ENCODE measurements around the gene PSMA3.

The PSMA3 gene

DNA sequence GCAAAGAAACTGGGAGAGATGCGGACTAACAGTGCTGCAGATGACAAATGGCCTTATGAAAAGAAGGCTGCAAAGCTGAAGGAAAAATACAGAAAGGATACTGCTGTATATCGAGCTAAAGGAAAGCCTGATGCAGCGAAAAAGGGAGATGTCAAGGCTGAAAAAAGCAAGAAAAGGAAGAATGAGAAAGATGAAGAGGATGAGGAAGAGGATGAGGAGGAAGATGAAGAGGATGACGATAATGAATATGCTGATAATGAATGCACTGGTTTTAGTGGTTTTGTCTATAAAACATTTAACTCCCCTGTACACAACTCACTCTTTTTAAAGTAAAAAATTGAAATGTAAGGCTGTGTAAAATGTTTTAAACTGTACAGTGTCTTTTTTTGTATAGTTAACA, 40.5 kb downstream of the PSMA3 start:
- TF ChIP-seq, protein P1, sequence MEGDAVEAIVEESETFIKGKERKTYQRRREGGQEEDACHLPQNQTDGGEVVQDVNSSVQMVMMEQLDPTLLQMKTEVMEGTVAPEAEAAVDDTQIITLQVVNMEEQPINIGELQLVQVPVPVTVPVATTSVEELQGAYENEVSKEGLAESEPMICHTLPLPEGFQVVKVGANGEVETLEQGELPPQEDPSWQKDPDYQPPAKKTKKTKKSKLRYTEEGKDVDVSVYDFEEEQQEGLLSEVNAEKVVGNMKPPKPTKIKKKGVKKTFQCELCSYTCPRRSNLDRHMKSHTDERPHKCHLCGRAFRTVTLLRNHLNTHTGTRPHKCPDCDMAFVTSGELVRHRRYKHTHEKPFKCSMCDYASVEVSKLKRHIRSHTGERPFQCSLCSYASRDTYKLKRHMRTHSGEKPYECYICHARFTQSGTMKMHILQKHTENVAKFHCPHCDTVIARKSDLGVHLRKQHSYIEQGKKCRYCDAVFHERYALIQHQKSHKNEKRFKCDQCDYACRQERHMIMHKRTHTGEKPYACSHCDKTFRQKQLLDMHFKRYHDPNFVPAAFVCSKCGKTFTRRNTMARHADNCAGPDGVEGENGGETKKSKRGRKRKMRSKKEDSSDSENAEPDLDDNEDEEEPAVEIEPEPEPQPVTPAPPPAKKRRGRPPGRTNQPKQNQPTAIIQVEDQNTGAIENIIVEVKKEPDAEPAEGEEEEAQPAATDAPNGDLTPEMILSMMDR (conservative IDR thresholded peaks at IDR 0.05; ENCODE audit: low read length), result no peak
- no peak for TF ChIP-seq EZH2phosphoT487 (IDR thresholded peaks at IDR 0.05; ENCODE audit: borderline replicate concordance)
- H3K9me3 ChIP-seq (ENCODE audit: insufficient read depth, low read depth, low read length), result no peaks in the 10 kb centered on the region
- H3K4me3 ChIP-seq (ENCODE audit: low read length, poor library complexity, severe bottlenecking), result no peak overlapping the region
- H3K9ac ChIP-seq (ENCODE audit: low read depth, low read length, poor library complexity, severe bottlenecking), result no peak overlapping the region
- H2AFZ ChIP-seq (ENCODE audit: low read length), result no peak overlapping the region
- no peaks in the 10 kb centered on the region; the same call in 1 of the 2 replicates for H3F3A ChIP-seq (ENCODE audit: low read depth)
- H3K4me1 ChIP-seq (ENCODE audit: insufficient read depth, low read length, poor library complexity, severe bottlenecking), result peaks cover 24% of the 10 kb centered on the region
- H3K4me2 ChIP-seq (ENCODE audit: low read depth, low read length, poor library complexity, severe bottlenecking), result no peak overlapping the region
- peaks cover 99% of the 10 kb centered on the region for H3K79me2 ChIP-seq (ENCODE audit: insufficient read depth, low read length)
- H3K36me3 ChIP-seq (ENCODE audit: insufficient read depth, low read length), result peaks cover 76% of the 10 kb centered on the region
- no peaks in the 10 kb centered on the region for H3K27me3 ChIP-seq (ENCODE audit: insufficient read depth, low read length, poor library complexity, severe bottlenecking)
- peaks cover 63% of the 10 kb centered on the region for H4K20me1 ChIP-seq (ENCODE audit: insufficient read depth, low read length, poor library complexity, severe bottlenecking)
- no peaks in the 10 kb centered on the region for H3K9me2 ChIP-seq (replicated peaks; ENCODE audit: low read depth, low read length)

DNA sequence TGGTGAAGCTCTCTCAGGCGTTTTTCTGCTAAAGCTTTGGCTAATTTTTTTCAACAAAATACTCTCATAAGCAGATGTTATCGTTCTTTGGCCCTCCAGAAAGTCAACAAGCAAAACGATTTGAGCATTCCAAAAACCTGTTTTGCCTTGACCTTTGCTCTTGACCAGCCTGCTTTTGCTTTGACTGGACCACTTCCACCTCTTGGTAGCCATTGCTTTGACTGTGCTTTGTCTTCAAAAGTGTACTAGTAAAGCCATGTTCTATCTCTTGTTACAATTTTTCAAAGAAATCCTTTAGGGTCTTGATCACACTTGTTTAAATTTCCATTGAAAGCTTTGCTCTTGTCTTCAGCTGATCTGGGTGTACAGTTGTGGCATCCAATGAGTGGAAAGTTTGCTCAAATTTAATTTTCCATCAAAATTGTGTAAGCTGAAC, 43.0 kb downstream of the PSMA3 start:
- TF ChIP-seq EZH2phosphoT487 (IDR thresholded peaks at IDR 0.05; ENCODE audit: borderline replicate concordance), result no peak
- TF ChIP-seq, protein P1 (conservative IDR thresholded peaks at IDR 0.05; ENCODE audit: low read length), result no peak
- peaks cover 72% of the 10 kb centered on the region for H3K36me3 ChIP-seq (ENCODE audit: insufficient read depth, low read length)

DNA sequence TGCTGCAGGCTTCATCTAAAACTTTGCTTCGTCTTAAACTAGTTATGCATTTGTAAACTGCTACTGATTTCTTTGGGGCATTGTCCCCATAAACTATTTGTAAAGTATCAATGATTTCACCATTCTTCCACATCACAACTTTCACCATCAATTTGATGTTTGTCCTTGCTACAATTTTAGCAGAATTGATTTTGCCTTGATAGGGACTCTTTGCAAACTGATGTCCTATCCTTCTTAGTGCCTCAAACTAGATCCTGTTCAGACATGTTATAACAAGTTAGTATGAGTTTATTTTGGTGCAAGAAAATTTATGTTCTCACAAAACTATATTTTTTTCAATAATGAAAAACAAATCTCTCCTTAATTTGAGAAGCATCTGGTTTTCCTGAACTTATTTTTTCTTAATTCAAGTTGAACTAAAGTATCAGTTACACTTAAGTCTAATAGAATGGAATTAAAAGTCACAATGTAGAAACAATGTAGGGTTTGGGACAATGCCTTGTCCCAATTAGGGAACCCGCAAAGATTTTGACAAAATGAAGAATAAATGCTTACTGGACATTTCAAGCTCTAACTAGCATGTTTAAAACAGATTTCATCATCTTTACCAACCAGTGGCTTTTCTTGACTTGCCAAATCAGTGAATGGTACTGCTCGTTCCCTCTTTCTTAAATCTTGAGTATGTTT, 43.6 kb downstream of the PSMA3 start:
- Histone ChIP-seq H3K9me2 (replicated peaks; ENCODE audit: low read depth, low read length) (no peaks in the 10 kb centered on the region), H3K4me3 (ENCODE audit: low read length, poor library complexity, severe bottlenecking) (no peak overlapping the region), H3F3A (ENCODE audit: low read depth) (no peaks in the 10 kb centered on the region), H3K4me1 (ENCODE audit: insufficient read depth, low read length, poor library complexity, severe bottlenecking) (peaks cover 25% of the 10 kb centered on the region), H3K79me2 (ENCODE audit: insufficient read depth, low read length) (peaks cover 99% of the 10 kb centered on the region), H3K9me3 (ENCODE audit: insufficient read depth, low read depth, low read length) (no peaks in the 10 kb centered on the region), H3K9ac (ENCODE audit: low read depth, low read length, poor library complexity, severe bottlenecking) (peak overlapping the region; percentile 30), H4K20me1 (ENCODE audit: insufficient read depth, low read length, poor library complexity, severe bottlenecking) (peaks cover 63% of the 10 kb centered on the region), H2AFZ (ENCODE audit: low read length) (no peak overlapping the region), H3K36me3 (ENCODE audit: insufficient read depth, low read length) (peaks cover 69% of the 10 kb centered on the region), H3K27me3 (ENCODE audit: insufficient read depth, low read length, poor library complexity, severe bottlenecking) (no peaks in the 10 kb centered on the region), H3K4me2 (ENCODE audit: low read depth, low read length, poor library complexity, severe bottlenecking) (peak overlapping the region; percentile 55)
- TF ChIP-seq, protein P1 (conservative IDR thresholded peaks at IDR 0.05; ENCODE audit: low read length), result no peak

More for the DNA sequence above, 43.0 kb downstream of the PSMA3 start:
- Histone ChIP-seq H3K9ac (ENCODE audit: low read depth, low read length, poor library complexity, severe bottlenecking) (no peak overlapping the region), H4K20me1 (ENCODE audit: insufficient read depth, low read length, poor library complexity, severe bottlenecking) (peaks cover 63% of the 10 kb centered on the region), H3K4me1 (ENCODE audit: insufficient read depth, low read length, poor library complexity, severe bottlenecking) (peaks cover 20% of the 10 kb centered on the region), H3K4me3 (ENCODE audit: low read length, poor library complexity, severe bottlenecking) (no peak overlapping the region), H3K27me3 (ENCODE audit: insufficient read depth, low read length, poor library complexity, severe bottlenecking) (no peaks in the 10 kb centered on the region), H3K4me2 (ENCODE audit: low read depth, low read length, poor library complexity, severe bottlenecking) (no peak overlapping the region), H2AFZ (ENCODE audit: low read length) (no peak overlapping the region), H3K9me2 (replicated peaks; ENCODE audit: low read depth, low read length) (no peaks in the 10 kb centered on the region), H3K79me2 (ENCODE audit: insufficient read depth, low read length) (peaks cover 99% of the 10 kb centered on the region), H3F3A (ENCODE audit: low read depth) (no peaks in the 10 kb centered on the region), H3K9me3 (ENCODE audit: insufficient read depth, low read depth, low read length) (no peaks in the 10 kb centered on the region)

Data from Loucy (cell line).